GM19467 (cell line): Measurements from ENCODE around the gene ATP6V1G2.
"Not testable (repeated sequence)": the region's sequence is repeated elsewhere in the genome, so short reads cannot be mapped to it uniquely, and the experiment has no call there.

Source experiments
- ATAC-seq: cut with Tn5 transposase; IDR thresholded peaks from one replicate; pipeline ENCODE4 v1.9.1; 2021; ENCODE audit warnings: mild to moderate bottlenecking, moderate library complexity; ENCODE audit not compliant: unreplicated experiment

The ATP6V1G2 gene

GRCh38 chr6:31529329-31530150 is 16.9 kb downstream of the ATP6V1G2 start:
- ATAC-seq = no peak

GRCh38 chr6:31528821-31529328 is 17.5 kb downstream of the ATP6V1G2 start, which contains the start of gene MCCD1:
MCCD1 (plus strand) TSS chr6:31528962; CDS start chr6:31529015, 53 bp downstream.
- no peak for ATAC-seq

GRCh38 chr6:31528307-31528777 is 18.1 kb downstream of the ATP6V1G2 start:
- no peak for ATAC-seq

- ATAC-seq = no peak
These were observed 20.3 kb downstream of the ATP6V1G2 start for GRCh38 chr6:31525932-31526591.

- ATAC-seq = no peak
These were observed 20.9 kb downstream of the ATP6V1G2 start for GRCh38 chr6:31525553-31525931.

- no peak for ATAC-seq
These were observed 24.6 kb downstream of the ATP6V1G2 start for GRCh38 chr6:31521835-31522234.

- no peak for ATAC-seq
These were observed 32.8 kb downstream of the ATP6V1G2 start for GRCh38 chr6:31513456-31514165.

GRCh38 chr6:31510007-31510406 is 36.4 kb downstream of the ATP6V1G2 start:
- no peak for ATAC-seq

- not testable (repeated sequence) for ATAC-seq
These were observed 37.4 kb downstream of the ATP6V1G2 start for GRCh38 chr6:31509036-31509435.

- no peak for ATAC-seq
These were observed 43.8 kb downstream of the ATP6V1G2 start for GRCh38 chr6:31502586-31502985.

- ATAC-seq = not testable (repeated sequence)
These were observed 46.8 kb downstream of the ATP6V1G2 start for GRCh38 chr6:31499648-31500047.

- no peak for ATAC-seq
These were observed 47.7 kb downstream of the ATP6V1G2 start for GRCh38 chr6:31498748-31499147.

- no peak for ATAC-seq
These were observed 48.6 kb downstream of the ATP6V1G2 start, which contains the start of gene MICB for GRCh38 chr6:31497531-31498476. MICB (plus strand) TSS chr6:31498145; CDS start chr6:31498194, 49 bp downstream.

GRCh38 chr6:31496826-31497225 is 49.6 kb downstream of the ATP6V1G2 start:
- ATAC-seq = not testable (repeated sequence)

- no peak for ATAC-seq
These were observed 50.8 kb downstream of the ATP6V1G2 start for GRCh38 chr6:31495580-31495979.
